ENCODE measurements around the gene NIPA2. TPM values are rescaled to one million over a fixed set of nuclear protein-coding genes. Genes with fewer than 3 reads are reported as not detected.
"Not testable (repeated sequence)": the region's sequence is repeated elsewhere in the genome, so short reads cannot be mapped to it uniquely, and the experiment has no call there.

The NIPA2 gene
- total RNA-seq, 1 experiment from 2014 or later: 87.2 TPM

GRCh38 chr15:22806156-22806555 is 32.3 kb upstream of the NIPA2 start:
- POLR2A ChIA-PET (ENCODE audit: low non-redundant PET): no interaction called here
- Histone ChIP-seq H3K27ac (ENCODE audit: low read depth, low read length, poor library complexity, severe bottlenecking) (no peak overlapping the region), H3K9me3 (ENCODE audit: low read depth, low read length, poor library complexity, severe bottlenecking) (no peaks in the 10 kb centered on the region), H3K4me3 (ENCODE audit: low read depth, low read length, poor library complexity, severe bottlenecking) (no peak overlapping the region), H3K36me3 (ENCODE audit: insufficient read depth, low read length, poor library complexity, severe bottlenecking) (no peaks in the 10 kb centered on the region), H3K4me1 (ENCODE audit: insufficient read depth, low read length, poor library complexity, severe bottlenecking) (no peaks in the 10 kb centered on the region), H3K27me3 (replicated peaks; ENCODE audit: insufficient read depth, low read depth, low read length, poor library complexity) (no peaks in the 10 kb centered on the region)
- CTCF ChIA-PET: no interaction called here
- no TSS peak for BruUV-seq (replicated peaks)
- DNase-seq (ENCODE audit: low spot score): no peak
- TF ChIP-seq CTCF (conservative IDR thresholded peaks at IDR 0.05; ENCODE audit: low read depth, low read length) (no peak), EZH2 (IDR thresholded peaks at IDR 0.05; ENCODE audit: borderline replicate concordance, low read depth, low read length, poor library complexity, severe bottlenecking) (no peak)
- intact Hi-C loops (cut with micrococcal nuclease; ENCODE audit: unreplicated experiment): no loop called here

GRCh38 chr15:22806664-22807063 is 31.8 kb upstream of the NIPA2 start:
- Histone ChIP-seq H3K27ac (ENCODE audit: low read depth, low read length, poor library complexity, severe bottlenecking) (no peak overlapping the region), H3K9me3 (ENCODE audit: low read depth, low read length, poor library complexity, severe bottlenecking) (no peaks in the 10 kb centered on the region), H3K4me1 (ENCODE audit: insufficient read depth, low read length, poor library complexity, severe bottlenecking) (no peaks in the 10 kb centered on the region), H3K36me3 (ENCODE audit: insufficient read depth, low read length, poor library complexity, severe bottlenecking) (no peaks in the 10 kb centered on the region), H3K27me3 (replicated peaks; ENCODE audit: insufficient read depth, low read depth, low read length, poor library complexity) (no peaks in the 10 kb centered on the region), H3K4me3 (ENCODE audit: low read depth, low read length, poor library complexity, severe bottlenecking) (no peak overlapping the region)
- TF ChIP-seq EZH2 (IDR thresholded peaks at IDR 0.05; ENCODE audit: borderline replicate concordance, low read depth, low read length, poor library complexity, severe bottlenecking) (no peak), CTCF (conservative IDR thresholded peaks at IDR 0.05; ENCODE audit: low read depth, low read length) (no peak)
- intact Hi-C loops (cut with micrococcal nuclease; ENCODE audit: unreplicated experiment): no loop called here
- CTCF ChIA-PET: no interaction called here
- DNase-seq (ENCODE audit: low spot score): no peak
- POLR2A ChIA-PET (ENCODE audit: low non-redundant PET): no interaction called here
- BruUV-seq (replicated peaks): no TSS peak

- intact Hi-C loops (cut with micrococcal nuclease; ENCODE audit: unreplicated experiment); H3K4me1 ChIP-seq (ENCODE audit: insufficient read depth, low read length, poor library complexity, severe bottlenecking); H3K4me3 ChIP-seq (ENCODE audit: low read depth, low read length, poor library complexity, severe bottlenecking); BruUV-seq (replicated peaks); H3K27ac ChIP-seq (ENCODE audit: low read depth, low read length, poor library complexity, severe bottlenecking); H3K36me3 ChIP-seq (ENCODE audit: insufficient read depth, low read length, poor library complexity, severe bottlenecking); H3K27me3 ChIP-seq (replicated peaks; ENCODE audit: insufficient read depth, low read depth, low read length, poor library complexity); H3K9me3 ChIP-seq (ENCODE audit: low read depth, low read length, poor library complexity, severe bottlenecking); CTCF ChIA-PET; DNase-seq (ENCODE audit: low spot score); POLR2A ChIA-PET (ENCODE audit: low non-redundant PET): not testable (repeated sequence)
Observed at GRCh38 chr15:22807831-22808230, 30.6 kb upstream of the NIPA2 start.

- Histone ChIP-seq H3K27me3 (replicated peaks; ENCODE audit: insufficient read depth, low read depth, low read length, poor library complexity) (no peaks in the 10 kb centered on the region), H3K4me1 (ENCODE audit: insufficient read depth, low read length, poor library complexity, severe bottlenecking) (no peaks in the 10 kb centered on the region), H3K27ac (ENCODE audit: low read depth, low read length, poor library complexity, severe bottlenecking) (no peak overlapping the region), H3K36me3 (ENCODE audit: insufficient read depth, low read length, poor library complexity, severe bottlenecking) (no peaks in the 10 kb centered on the region), H3K4me3 (ENCODE audit: low read depth, low read length, poor library complexity, severe bottlenecking) (no peak overlapping the region), H3K9me3 (ENCODE audit: low read depth, low read length, poor library complexity, severe bottlenecking) (no peaks in the 10 kb centered on the region)
- ChIA-PET CTCF (no interaction called here), POLR2A (ENCODE audit: low non-redundant PET) (interaction anchor here (0.9 kb wide), 1 partner anchor 30 kb away, joined by 16 read pairs; no protein-coding TSS in a partner anchor)
- no peak for TF ChIP-seq CTCF (conservative IDR thresholded peaks at IDR 0.05; ENCODE audit: low read depth, low read length)
- BruUV-seq (replicated peaks): no TSS peak
- intact Hi-C loops (cut with micrococcal nuclease; ENCODE audit: unreplicated experiment): no loop called here
- DNase-seq (ENCODE audit: low spot score): no peak
Observed at GRCh38 chr15:22808240-22808639, 30.2 kb upstream of the NIPA2 start.
